WERI-Rb-1 (cell line): ENCODE results near the gene OPHN1.

Experiments
- DNase-seq: peaks from one replicate; pipeline ENCODE4 v3.0.0-alpha.2; 2020
- H3K27ac ChIP-seq: fragments of 250-450 bp; sonication (Bioruptor Pico); 2 replicates; pipeline ENCODE4 v1.5.1; 2020; ENCODE audit warnings: mild to moderate bottlenecking, moderate library complexity
- H3K27me3 ChIP-seq: fragments of 250-450 bp; sonication (Bioruptor Pico); 2 replicates; pipeline ENCODE4 v1.5.1; 2021; ENCODE audit warnings: mild to moderate bottlenecking, low read depth, moderate library complexity; ENCODE audit not compliant: insufficient read depth, severe bottlenecking
- H3K36me3 ChIP-seq: fragments of 250-450 bp; sonication (Bioruptor Pico); 2 replicates; pipeline ENCODE4 v1.5.1; 2020; ENCODE audit warnings: mild to moderate bottlenecking, moderate library complexity
- H3K4me3 ChIP-seq: 2 replicates; pipeline ENCODE4 v1.5.1; 2011; ENCODE audit warnings: low read depth, mild to moderate bottlenecking, control low read depth, low read length
- H3K9me3 ChIP-seq: fragments of 250-450 bp; sonication (Bioruptor Pico); 2 replicates; pipeline ENCODE4 v1.5.1; 2021; ENCODE audit warnings: mild to moderate bottlenecking, moderate library complexity; ENCODE audit not compliant: severe bottlenecking
- CTCF ChIP-seq: IDR thresholded peaks from 2 replicates; pipeline ENCODE4 v1.5.1; 2011; ENCODE audit warnings: low read depth, mild to moderate bottlenecking, control low read depth, inconsistent platforms, low read length

OPHN1 gene

GRCh38 chrX:68234171-68234910, 199.0 kb downstream of the OPHN1 start:
- no peaks in the 10 kb centered on the region for H3K36me3 ChIP-seq
- no peak for DNase-seq
- no peak overlapping the region for H3K4me3 ChIP-seq
- no peaks in the 10 kb centered on the region for H3K9me3 ChIP-seq
- TF ChIP-seq CTCF = no peak
- no peaks in the 10 kb centered on the region for H3K27me3 ChIP-seq
- H3K27ac ChIP-seq = no peak overlapping the region

- Histone ChIP-seq H3K4me3 (no peak overlapping the region), H3K9me3 (no peaks in the 10 kb centered on the region), H3K36me3 (no peaks in the 10 kb centered on the region), H3K27ac (no peak overlapping the region), H3K27me3 (no peaks in the 10 kb centered on the region)
- DNase-seq = no peak
- no peak for TF ChIP-seq CTCF
Measured at GRCh38 chrX:68232206-68232605, 201.1 kb downstream of the OPHN1 start.

GRCh38 chrX:68209008-68209407, 224.3 kb downstream of the OPHN1 start:
- no peak for TF ChIP-seq CTCF
- Histone ChIP-seq H3K9me3 (no peaks in the 10 kb centered on the region), H3K36me3 (no peaks in the 10 kb centered on the region), H3K27ac (no peak overlapping the region), H3K27me3 (peaks cover 2% of the 10 kb centered on the region), H3K4me3 (no peak overlapping the region)
- no peak for DNase-seq

- Histone ChIP-seq H3K4me3 (no peak overlapping the region), H3K36me3 (no peaks in the 10 kb centered on the region), H3K27ac (no peak overlapping the region)
Measured at GRCh38 chrX:68204521-68205038, 228.7 kb downstream of the OPHN1 start.

GRCh38 chrX:68203646-68204045, 229.6 kb downstream of the OPHN1 start:
- no peak overlapping the region for H3K27ac ChIP-seq
- TF ChIP-seq CTCF = no peak

More at GRCh38 chrX:68204521-68205038, 228.7 kb downstream of the OPHN1 start:
- DNase-seq = no peak
- TF ChIP-seq CTCF = no peak
- Histone ChIP-seq H3K9me3 (no peaks in the 10 kb centered on the region), H3K27me3 (peaks cover 2% of the 10 kb centered on the region)

More at GRCh38 chrX:68203646-68204045, 229.6 kb downstream of the OPHN1 start:
- H3K36me3 ChIP-seq = no peaks in the 10 kb centered on the region
- peaks cover 2% of the 10 kb centered on the region for H3K27me3 ChIP-seq
- DNase-seq = no peak
- H3K4me3 ChIP-seq = no peak overlapping the region
- no peaks in the 10 kb centered on the region for H3K9me3 ChIP-seq
